B cell (primary cell): ENCODE measurements around the gene HS2ST1.

Source experiments
- EZH2 ChIP-seq: IDR thresholded peaks from 2 replicates; pipeline ENCODE4 v1.6.1; 2012; ENCODE audit warnings: borderline replicate concordance, low read depth, mild to moderate bottlenecking, moderate library complexity, low read length; ENCODE audit not compliant: insufficient read depth, poor library complexity, severe bottlenecking
- TF ChIP-seq, protein P1 (sequence below): fragments of 200-600 bp; IDR thresholded peaks from one replicate; pipeline ENCODE4 v1.8.0; 2022; ENCODE audit warnings: antibody characterized with exemption, mild to moderate bottlenecking

DNA sequence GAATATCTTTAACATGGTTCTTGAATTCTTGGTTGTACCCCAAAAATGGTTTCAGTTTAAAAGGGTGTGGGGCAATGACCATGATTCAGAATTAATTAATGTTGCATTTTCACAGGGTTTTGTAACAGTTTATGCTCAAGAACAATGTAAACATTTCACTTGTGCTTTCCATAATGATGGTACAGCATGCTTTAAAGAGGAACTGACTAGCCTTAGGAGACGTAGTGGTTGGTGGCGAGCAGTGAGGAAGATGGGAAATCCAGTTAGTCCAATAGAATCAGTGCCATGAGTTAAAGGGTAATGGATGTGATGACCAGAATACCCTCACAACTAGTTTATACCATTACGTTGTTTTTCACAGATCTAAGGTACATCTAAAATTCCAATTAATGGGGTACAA, 138.0 kb downstream of the HS2ST1 start:
- TF ChIP-seq, protein P1, sequence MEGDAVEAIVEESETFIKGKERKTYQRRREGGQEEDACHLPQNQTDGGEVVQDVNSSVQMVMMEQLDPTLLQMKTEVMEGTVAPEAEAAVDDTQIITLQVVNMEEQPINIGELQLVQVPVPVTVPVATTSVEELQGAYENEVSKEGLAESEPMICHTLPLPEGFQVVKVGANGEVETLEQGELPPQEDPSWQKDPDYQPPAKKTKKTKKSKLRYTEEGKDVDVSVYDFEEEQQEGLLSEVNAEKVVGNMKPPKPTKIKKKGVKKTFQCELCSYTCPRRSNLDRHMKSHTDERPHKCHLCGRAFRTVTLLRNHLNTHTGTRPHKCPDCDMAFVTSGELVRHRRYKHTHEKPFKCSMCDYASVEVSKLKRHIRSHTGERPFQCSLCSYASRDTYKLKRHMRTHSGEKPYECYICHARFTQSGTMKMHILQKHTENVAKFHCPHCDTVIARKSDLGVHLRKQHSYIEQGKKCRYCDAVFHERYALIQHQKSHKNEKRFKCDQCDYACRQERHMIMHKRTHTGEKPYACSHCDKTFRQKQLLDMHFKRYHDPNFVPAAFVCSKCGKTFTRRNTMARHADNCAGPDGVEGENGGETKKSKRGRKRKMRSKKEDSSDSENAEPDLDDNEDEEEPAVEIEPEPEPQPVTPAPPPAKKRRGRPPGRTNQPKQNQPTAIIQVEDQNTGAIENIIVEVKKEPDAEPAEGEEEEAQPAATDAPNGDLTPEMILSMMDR, result no peak
- no peak for TF ChIP-seq EZH2
